Mesenchymal stem cell (in vitro differentiated cells and primary cell): ENCODE data around the gene PARN.
"Not testable (repeated sequence)": the region's sequence is repeated elsewhere in the genome, so short reads cannot be mapped to it uniquely, and the experiment has no call there.

ENCODE experiments used
- DNase-seq: peaks from one replicate; pipeline ENCODE4 v3.0.0-alpha.2; 2013
- H2AFZ ChIP-seq: one replicate; pipeline ENCODE4 v1.6.1; 2013; ENCODE audit warnings: low read depth, mild to moderate bottlenecking, control low read depth, inconsistent platforms, low read length, moderate library complexity
- H2AK5ac ChIP-seq: 2 replicates; pipeline ENCODE4 v1.6.1; 2013; ENCODE audit warnings: low read length, moderate library complexity, mild to moderate bottlenecking, inconsistent platforms; ENCODE audit not compliant: severe bottlenecking
- H2BK120ac ChIP-seq: one replicate; pipeline ENCODE4 v1.6.1; 2013; ENCODE audit warnings: low read depth, mild to moderate bottlenecking, inconsistent platforms, low read length, moderate library complexity
- H2BK12ac ChIP-seq, 2 experiments: one replicate each; pipeline ENCODE4 v1.6.1; 2013; ENCODE audit warnings: inconsistent platforms in 2 of 2, low read length in 2 of 2, mild to moderate bottlenecking in 2 of 2, moderate library complexity in 2 of 2, control low read depth in 1 of 2
- H2BK15ac ChIP-seq: one replicate; pipeline ENCODE4 v1.6.1; 2013; ENCODE audit warnings: mild to moderate bottlenecking, low read depth, inconsistent platforms; ENCODE audit not compliant: poor library complexity, severe bottlenecking
- H2BK5ac ChIP-seq: 2 replicates; pipeline ENCODE4 v1.6.1; 2013; ENCODE audit warnings: low read depth, mild to moderate bottlenecking, low read length, control low read depth, inconsistent platforms; ENCODE audit not compliant: poor library complexity, severe bottlenecking
- H3K14ac ChIP-seq, 2 experiments: one replicate each; pipeline ENCODE4 v1.6.1; 2013; ENCODE audit warnings: inconsistent platforms in 2 of 2, low read length in 2 of 2, control low read depth in 1 of 2, mild to moderate bottlenecking in 1 of 2, moderate library complexity in 1 of 2
- H3K18ac ChIP-seq, 2 experiments: one replicate each; pipeline ENCODE4 v1.6.1; 2013; ENCODE audit warnings: inconsistent platforms in 2 of 2, low read length in 2 of 2, control low read depth in 1 of 2, low read depth in 1 of 2, mild to moderate bottlenecking in 1 of 2
- H3K23ac ChIP-seq, 2 experiments: one replicate each; pipeline ENCODE4 v1.6.1; 2013; ENCODE audit warnings: inconsistent platforms in 2 of 2, low read length in 2 of 2, mild to moderate bottlenecking in 2 of 2, moderate library complexity in 2 of 2, control low read depth in 1 of 2
- H3K27ac ChIP-seq: 2 replicates; pipeline ENCODE4 v1.5.1; 2013; ENCODE audit warnings: mild to moderate bottlenecking, moderate library complexity, low read length, control low read depth, inconsistent platforms; ENCODE audit not compliant: poor library complexity, severe bottlenecking
- H3K27me3 ChIP-seq, 2 experiments: 2 replicates each; pipeline versions ENCODE4 v1.6.1 to v1.7.0; 2013; ENCODE audit warnings: low read length in 2 of 2, mild to moderate bottlenecking in 2 of 2, moderate library complexity in 2 of 2, control low read depth in 1 of 2, inconsistent platforms in 1 of 2; ENCODE audit not compliant: control insufficient read depth in 1 of 2, insufficient read depth in 1 of 2
- H3K36me3 ChIP-seq, 2 experiments: 2 replicates each; pipeline versions ENCODE4 v1.6.1 to v1.7.0; 2013; ENCODE audit warnings: low read length in 2 of 2, control low read depth in 1 of 2, inconsistent platforms in 1 of 2, low read depth in 1 of 2, mild to moderate bottlenecking in 1 of 2; ENCODE audit not compliant: insufficient read depth in 2 of 2, control insufficient read depth in 1 of 2
- H3K4ac ChIP-seq, 2 experiments: one replicate each; pipeline ENCODE4 v1.6.1; 2013; ENCODE audit warnings: inconsistent platforms in 2 of 2, low read length in 2 of 2, mild to moderate bottlenecking in 2 of 2, moderate library complexity in 2 of 2, control low read depth in 1 of 2, low read depth in 1 of 2
- H3K4me1 ChIP-seq: 2 replicates; pipeline ENCODE4 v1.6.1; 2013; ENCODE audit warnings: low read depth, low read length, control low read depth; ENCODE audit not compliant: control insufficient read depth, insufficient read depth
- H3K4me2 ChIP-seq: 2 replicates; pipeline ENCODE4 v1.6.1; 2013; ENCODE audit warnings: low read length, mild to moderate bottlenecking, inconsistent platforms; ENCODE audit not compliant: poor library complexity, severe bottlenecking
- H3K4me3 ChIP-seq, 2 experiments: 2 replicates each; pipeline versions ENCODE4 v1.5.1 to v1.7.0; 2013; ENCODE audit warnings: low read length in 2 of 2, mild to moderate bottlenecking in 2 of 2, control low read depth in 1 of 2, low read depth in 1 of 2; ENCODE audit not compliant: insufficient read depth in 1 of 2
- H3K79me1 ChIP-seq: replicated peaks from 2 replicates; pipeline ENCODE4 v1.6.1; 2013; ENCODE audit warnings: mild to moderate bottlenecking, control low read depth, low read length, inconsistent platforms; ENCODE audit not compliant: poor library complexity, severe bottlenecking
- H3K9ac ChIP-seq: 2 replicates; pipeline ENCODE4 v1.7.0; 2013; ENCODE audit warnings: mild to moderate bottlenecking, low read length, moderate library complexity
- H3K9me3 ChIP-seq: 2 replicates; pipeline ENCODE4 v1.7.0; 2013; ENCODE audit warnings: mild to moderate bottlenecking, low read length; ENCODE audit not compliant: control insufficient read depth
- H4K8ac ChIP-seq: one replicate; pipeline ENCODE4 v1.6.1; 2013; ENCODE audit warnings: inconsistent platforms, mild to moderate bottlenecking, low read length, moderate library complexity
- H4K91ac ChIP-seq: one replicate; pipeline ENCODE4 v1.6.1; 2013; ENCODE audit warnings: mild to moderate bottlenecking, low read length, inconsistent platforms
- WGBS: methylation state at CpG from one replicate; pipeline ENCODE4 v1.1.7; 2013; ENCODE audit warnings: mixed read lengths; 5-methylcytosine and 5-hydroxymethylcytosine counted together

The PARN gene

GRCh38 chr16:14446796-14447195 lies 183.3 kb downstream of the PARN start:
- no peak overlapping the region for H3K14ac ChIP-seq
- no peak overlapping the region for H2AK5ac ChIP-seq
- 85% methylated on average over 4 of the region's 5 CpGs for WGBS
- no peaks in the 10 kb centered on the region for H3K4me1 ChIP-seq
- no peaks in the 10 kb centered on the region for H3K79me1 ChIP-seq
- peaks cover 5 to 18% of the 10 kb centered on the region in 2 experiments for H3K36me3 ChIP-seq
- no peak overlapping the region for H2BK120ac ChIP-seq
- H2BK15ac ChIP-seq: no peak overlapping the region
- no peak overlapping the region for H2BK5ac ChIP-seq
- DNase-seq: no peak
- no peak overlapping the region for H4K8ac ChIP-seq
- H3K23ac ChIP-seq: no peak overlapping the region
- H4K91ac ChIP-seq: no peak overlapping the region
- no peaks in the 10 kb centered on the region for H3K9me3 ChIP-seq
- no peak overlapping the region for H2AFZ ChIP-seq
- no peak overlapping the region for H3K9ac ChIP-seq
- no peak overlapping the region for H2BK12ac ChIP-seq
- H3K4me3 ChIP-seq: no peak overlapping the region
- no peak overlapping the region for H3K4me2 ChIP-seq
- H3K4ac ChIP-seq: no peak overlapping the region
- no peak overlapping the region for H3K18ac ChIP-seq
- no peaks in the 10 kb centered on the region for H3K27me3 ChIP-seq
- no peak overlapping the region for H3K27ac ChIP-seq

- no peak overlapping the region for H3K4ac ChIP-seq
- H3K14ac ChIP-seq: no peak overlapping the region
- WGBS: 97% methylated on average over 12 of the region's 12 CpGs
- H3K18ac ChIP-seq: no peak overlapping the region
- H2AK5ac ChIP-seq: no peak overlapping the region
- H3K4me3 ChIP-seq: no peak overlapping the region
- no peak overlapping the region for H2BK120ac ChIP-seq
- no peak overlapping the region for H4K8ac ChIP-seq
- H2BK12ac ChIP-seq: no peak overlapping the region
- H3K4me1 ChIP-seq: peaks cover 2% of the 10 kb centered on the region
- no peak overlapping the region for H2BK5ac ChIP-seq
- no peak overlapping the region for H3K23ac ChIP-seq
- no peaks in the 10 kb centered on the region for H3K27me3 ChIP-seq
- H3K9ac ChIP-seq: no peak overlapping the region
- DNase-seq: no peak
- H3K9me3 ChIP-seq: no peaks in the 10 kb centered on the region
- H3K27ac ChIP-seq: no peak overlapping the region
- H3K79me1 ChIP-seq: no peaks in the 10 kb centered on the region
- no peak overlapping the region for H4K91ac ChIP-seq
- no peak overlapping the region for H3K4me2 ChIP-seq
- no peak overlapping the region for H2AFZ ChIP-seq
- no peak overlapping the region for H2BK15ac ChIP-seq
- peaks cover 5 to 18% of the 10 kb centered on the region in 2 experiments for H3K36me3 ChIP-seq
These were observed 183.9 kb downstream of the PARN start for GRCh38 chr16:14445937-14446715.

- WGBS: 98% methylated on average over 8 of the region's 8 CpGs
- Histone ChIP-seq H4K8ac (no peak overlapping the region), H3K23ac (no peak overlapping the region), H3K27ac (no peak overlapping the region), H3K79me1 (no peaks in the 10 kb centered on the region), H3K4me3 (no peak overlapping the region), H3K9ac (no peak overlapping the region), H3K4me1 (peaks cover 2% of the 10 kb centered on the region), H3K4me2 (no peak overlapping the region), H2BK5ac (no peak overlapping the region), H3K36me3 (peaks cover 5 to 18% of the 10 kb centered on the region in 2 experiments), H3K14ac (no peak overlapping the region), H2BK120ac (no peak overlapping the region), H2AK5ac (no peak overlapping the region), H2BK15ac (no peak overlapping the region), H4K91ac (no peak overlapping the region), H3K27me3 (no peaks in the 10 kb centered on the region), H3K9me3 (no peaks in the 10 kb centered on the region), H2AFZ (no peak overlapping the region), H3K4ac (no peak overlapping the region), H3K18ac (no peak overlapping the region), H2BK12ac (no peak overlapping the region)
- DNase-seq: no peak
These were observed 184.9 kb downstream of the PARN start for GRCh38 chr16:14444979-14445810.

- not testable (repeated sequence) for H3K9ac ChIP-seq, H3K14ac ChIP-seq, H2AK5ac ChIP-seq, H3K27ac ChIP-seq, H3K23ac ChIP-seq, H2BK5ac ChIP-seq, H3K79me1 ChIP-seq, H2BK12ac ChIP-seq, H2AFZ ChIP-seq, H3K9me3 ChIP-seq, H3K4me2 ChIP-seq, DNase-seq, H2BK15ac ChIP-seq, H3K18ac ChIP-seq, H3K4me3 ChIP-seq, H3K4me1 ChIP-seq, H3K4ac ChIP-seq, H2BK120ac ChIP-seq, H4K8ac ChIP-seq, H3K27me3 ChIP-seq, H4K91ac ChIP-seq
- H3K36me3 ChIP-seq: peaks cover 5 to 14% of the 10 kb centered on the region in 2 experiments
- WGBS: 92% methylated on average over 9 of the region's 9 CpGs
These were observed 188.5 kb downstream of the PARN start for GRCh38 chr16:14441533-14441932.
